GM19395 (cell line): ENCODE data around the gene GATA5.

Source experiments
- ATAC-seq: cut with Tn5 transposase; IDR thresholded peaks from one replicate; pipeline ENCODE4 v1.9.1; 2021; ENCODE audit warnings: mild to moderate bottlenecking, moderate library complexity; ENCODE audit not compliant: unreplicated experiment

Gene GATA5

DNA sequence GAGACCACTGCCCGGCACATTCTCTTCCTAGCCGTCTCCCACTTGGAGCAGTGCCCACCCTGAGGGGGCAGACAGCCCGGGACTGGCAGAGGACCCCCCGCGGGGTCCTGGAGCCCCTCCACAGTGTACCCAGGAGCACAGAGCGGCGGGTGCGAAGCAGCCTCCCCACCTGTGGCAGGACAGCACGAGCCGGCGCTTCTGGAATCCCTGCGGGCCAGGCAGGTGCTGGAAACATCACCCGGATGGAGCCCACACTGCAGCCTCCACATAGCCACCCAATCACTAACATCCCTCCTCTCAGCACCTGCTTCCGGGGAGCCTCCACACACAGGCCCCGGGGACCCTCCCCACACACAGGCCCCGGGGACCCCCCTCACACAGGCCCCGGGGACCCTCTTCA is 18.7 kb downstream of the GATA5 start:
- ATAC-seq, result no peak

DNA sequence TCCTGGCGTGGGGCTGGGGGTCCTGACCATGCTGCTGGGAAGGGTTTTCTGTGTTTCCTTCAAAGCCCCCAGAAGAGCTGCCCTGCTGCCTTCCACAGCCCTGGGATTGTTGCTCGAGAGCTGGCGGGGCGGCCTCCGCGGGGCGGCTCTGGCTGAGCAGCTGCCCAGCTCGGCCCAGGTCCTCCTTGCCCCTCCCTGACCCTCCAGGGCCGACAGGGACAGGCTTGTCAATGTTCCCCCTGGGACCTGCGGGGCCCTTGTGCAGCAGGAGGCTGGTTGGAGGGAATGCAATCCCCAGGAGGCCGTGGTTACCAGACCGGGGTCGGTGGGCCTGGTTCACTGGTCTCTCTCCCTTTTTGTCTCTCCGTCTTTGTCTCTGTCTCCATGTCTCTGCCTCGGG is 19.9 kb downstream of the GATA5 start:
- no peak for ATAC-seq

DNA sequence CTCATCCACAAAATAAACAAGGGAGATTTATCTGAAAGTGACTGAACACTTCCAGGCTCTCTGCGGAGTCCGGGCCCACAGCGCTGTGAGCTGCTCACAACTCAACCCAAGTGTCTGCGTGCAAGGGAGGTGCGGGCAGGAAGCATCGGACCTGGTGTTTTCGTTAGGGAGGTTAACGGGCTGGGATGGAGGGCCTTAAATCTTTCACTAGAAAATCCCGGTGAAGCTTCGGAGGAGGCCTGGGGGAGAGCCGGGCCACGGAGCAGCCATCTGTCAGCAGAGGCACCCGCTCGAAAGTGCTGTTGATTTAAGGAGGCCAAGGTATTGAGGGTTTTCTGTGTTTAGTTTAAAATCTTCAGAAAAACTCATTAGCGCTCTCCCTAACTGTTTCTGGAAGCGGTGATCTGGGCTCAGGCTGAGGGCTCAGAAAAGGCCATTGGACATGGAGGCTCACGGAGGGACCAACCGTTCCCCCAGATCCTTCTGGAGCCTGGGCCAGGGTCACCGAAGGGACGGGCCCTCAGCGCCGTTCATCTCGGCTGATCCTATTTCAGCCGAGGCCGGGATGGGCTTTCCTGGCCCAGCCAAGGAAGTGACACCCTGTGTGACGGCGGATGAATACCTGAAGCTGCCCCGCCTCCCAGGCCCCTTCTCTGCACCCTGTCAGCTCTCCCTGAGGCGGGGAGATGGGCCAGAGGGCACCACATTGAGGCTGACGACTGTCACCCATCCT is 20.7 kb downstream of the GATA5 start:
- no peak for ATAC-seq

DNA sequence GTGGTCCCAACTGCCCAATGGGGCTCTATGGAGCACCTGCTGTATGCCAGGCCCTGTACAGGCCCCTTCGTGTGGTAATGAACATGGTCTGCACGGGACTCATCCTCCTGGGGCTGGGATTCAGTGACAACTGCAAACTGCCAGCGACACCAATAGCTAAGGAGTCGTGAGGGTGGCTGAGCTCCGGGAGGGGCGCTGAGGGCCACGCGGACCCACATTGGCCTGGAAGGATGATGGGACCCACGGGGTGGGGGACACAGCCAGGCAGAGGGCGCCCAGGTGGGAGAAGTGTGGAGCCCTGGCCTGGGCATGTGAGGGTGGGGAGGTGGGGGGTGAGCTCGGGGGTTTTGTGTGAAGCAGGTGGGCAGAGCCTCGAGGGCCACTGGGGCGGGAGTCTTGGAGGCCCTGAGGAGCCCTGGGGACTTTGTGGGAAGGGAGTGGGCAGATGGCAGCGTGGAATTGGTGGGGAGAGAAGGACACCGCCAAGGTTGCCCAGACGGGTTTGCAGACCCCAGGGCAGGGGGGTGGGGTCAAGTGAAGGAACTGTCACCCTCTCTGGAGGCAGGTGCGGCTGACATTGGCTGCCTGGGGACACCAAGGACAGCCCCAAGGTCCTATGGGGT is 22.5 kb downstream of the GATA5 start:
- ATAC-seq, result no peak

DNA sequence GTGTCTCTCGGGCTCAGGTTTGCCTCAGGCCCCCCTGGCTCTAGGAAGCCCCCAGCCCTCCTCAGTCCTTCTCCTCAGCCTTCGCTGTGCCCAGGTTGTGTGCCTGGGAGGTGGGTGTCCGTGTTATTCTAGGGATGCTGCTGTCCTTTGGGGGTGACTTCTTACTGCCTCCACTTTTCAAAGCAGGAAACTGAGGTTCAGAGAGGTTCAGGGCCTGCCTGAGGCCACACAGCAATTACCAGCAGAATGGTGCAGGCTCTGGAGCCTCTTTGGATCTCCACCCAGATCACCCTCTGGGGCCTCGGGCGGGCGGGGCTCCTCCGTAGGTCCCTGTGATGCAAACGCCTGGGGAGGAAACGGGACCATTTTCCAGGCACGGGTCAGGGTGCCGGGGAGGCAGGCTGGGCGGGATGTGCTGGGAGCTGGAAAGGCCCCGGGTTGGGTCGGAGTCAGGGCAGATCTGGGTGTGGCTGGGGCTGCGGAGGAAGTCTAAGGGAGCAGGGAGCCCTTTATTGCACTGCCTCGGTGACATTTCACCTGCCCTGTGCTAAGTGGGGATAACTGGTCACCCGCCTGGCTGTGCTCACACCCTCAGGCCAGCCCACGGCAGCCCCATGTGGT is 23.2 kb downstream of the GATA5 start:
- no peak for ATAC-seq

DNA sequence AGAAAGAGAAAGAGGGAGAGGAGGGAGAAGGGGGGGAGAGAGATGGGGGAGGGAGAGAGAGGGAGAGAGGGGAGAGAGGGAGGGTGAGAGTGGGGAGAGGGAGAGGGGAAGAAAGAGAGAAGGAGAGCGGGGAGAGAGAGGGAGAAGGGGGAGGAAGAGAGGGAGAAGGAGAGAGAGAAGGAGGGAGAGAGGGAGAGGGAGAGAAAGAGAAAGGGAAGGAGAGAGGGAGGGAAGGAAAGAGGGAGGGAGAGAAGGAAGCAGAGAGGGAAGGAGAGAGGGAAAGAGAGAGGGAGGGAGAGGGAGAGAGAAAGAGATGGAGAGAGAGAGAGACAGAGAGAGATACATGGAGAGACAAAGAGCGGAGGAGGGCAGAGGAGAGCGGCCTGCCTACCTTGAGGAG is 23.8 kb downstream of the GATA5 start:
- no peak for ATAC-seq

DNA sequence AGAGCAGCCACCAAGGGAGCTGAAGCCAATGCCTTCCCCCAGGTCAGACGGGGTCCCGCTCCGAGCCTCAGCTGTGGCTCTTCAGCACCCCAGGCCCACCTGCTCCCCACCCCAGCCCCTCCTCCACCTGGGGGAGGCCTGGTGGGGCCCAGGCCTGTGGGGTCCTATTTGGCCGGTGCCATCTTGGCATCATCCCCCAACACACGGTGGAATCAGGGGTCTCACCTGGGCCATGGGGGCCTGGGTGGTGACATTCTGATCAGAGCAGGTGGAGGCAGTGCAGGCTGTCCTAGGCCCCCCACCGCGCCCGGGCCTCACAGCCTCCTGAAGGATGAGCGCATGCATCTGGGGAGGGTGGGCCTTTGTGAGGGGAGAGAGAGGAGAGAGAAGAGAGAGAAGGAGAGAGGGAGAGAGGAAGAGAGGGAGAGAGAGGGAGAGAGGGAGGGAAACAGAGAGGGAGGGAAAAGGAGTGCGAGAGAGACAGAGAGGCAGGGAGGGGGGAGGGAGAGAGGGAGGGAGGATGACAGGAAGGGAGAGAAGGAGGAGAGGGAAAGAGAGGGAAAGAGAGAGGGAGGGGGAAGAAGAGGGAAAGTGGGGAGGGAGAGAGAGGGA is 24.5 kb downstream of the GATA5 start:
- ATAC-seq, result no peak

DNA sequence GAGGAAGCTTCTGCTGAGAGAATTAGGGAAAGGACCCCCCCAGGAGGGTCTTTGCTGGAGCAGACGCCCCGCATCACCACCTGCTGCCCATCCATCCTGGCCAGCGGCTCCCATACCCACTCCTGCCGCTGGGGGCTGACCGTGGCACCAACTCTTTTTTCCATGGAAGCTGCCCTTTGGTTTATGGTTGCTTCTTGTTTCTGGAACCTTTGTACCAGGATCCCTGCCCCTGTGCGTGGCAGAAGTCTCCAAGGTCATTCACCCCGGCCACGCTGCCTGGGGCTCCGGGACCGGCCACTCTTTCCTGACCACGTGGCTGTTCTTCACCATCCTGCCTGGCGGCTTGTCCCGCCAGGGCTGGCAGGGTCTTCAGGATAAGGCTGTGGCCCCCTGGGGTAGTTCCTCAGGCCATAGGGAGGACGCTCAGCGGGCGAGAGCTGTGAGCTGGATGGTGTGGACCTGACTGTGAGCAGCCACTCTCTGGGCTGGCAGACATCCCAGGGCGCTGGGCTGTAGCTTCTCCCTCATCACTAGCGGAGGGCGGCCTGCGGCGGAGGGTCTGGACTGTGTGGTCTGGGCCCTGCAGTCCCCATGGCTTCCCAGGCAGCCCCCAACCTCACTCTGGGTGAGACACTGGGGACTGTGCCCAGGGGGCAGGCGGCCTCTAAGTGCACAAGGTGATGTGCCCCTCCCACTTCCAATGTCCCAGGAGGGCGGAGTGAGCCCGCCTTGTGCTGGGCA is 25.7 kb downstream of the GATA5 start:
- no peak for ATAC-seq

DNA sequence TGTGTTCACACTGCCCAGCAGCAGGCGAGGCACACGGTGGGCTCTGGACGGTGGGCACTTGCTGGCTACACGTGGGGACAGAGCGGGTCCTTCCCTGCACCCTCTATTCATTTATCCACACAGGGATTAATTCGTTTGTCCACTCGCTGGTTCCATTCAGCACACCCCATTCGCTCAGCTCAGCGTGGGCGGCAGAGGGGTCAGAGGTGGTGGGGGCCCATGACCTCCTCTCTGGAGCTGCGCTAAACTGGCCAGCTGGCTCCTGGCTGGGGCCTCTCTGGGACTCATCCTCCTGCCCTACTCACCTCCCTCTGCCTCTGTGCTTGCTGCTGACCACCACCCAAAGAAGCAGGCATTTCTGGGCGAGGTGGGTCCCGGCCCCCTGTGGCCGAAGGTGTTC is 27.0 kb downstream of the GATA5 start:
- ATAC-seq, result no peak

DNA sequence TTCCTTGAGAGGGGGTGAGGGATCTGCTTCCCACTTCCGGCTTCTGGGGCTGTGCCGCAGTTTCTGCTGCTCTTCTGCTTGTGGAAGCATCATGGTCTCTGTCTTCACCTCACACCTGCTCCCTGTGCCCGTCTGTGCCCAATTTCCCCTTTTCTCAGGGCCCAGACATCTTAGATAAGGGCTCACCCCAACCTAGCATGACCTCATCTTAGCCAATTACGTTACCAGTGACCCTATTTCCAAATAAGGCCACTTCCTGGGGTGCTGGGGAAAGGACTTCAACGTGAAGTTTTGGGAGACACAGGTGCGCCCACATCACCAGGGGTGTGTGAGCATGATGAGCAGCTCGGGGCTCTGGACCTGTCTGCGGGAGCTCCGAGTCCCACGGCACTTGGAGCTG is 27.8 kb downstream of the GATA5 start:
- ATAC-seq, result no peak

DNA sequence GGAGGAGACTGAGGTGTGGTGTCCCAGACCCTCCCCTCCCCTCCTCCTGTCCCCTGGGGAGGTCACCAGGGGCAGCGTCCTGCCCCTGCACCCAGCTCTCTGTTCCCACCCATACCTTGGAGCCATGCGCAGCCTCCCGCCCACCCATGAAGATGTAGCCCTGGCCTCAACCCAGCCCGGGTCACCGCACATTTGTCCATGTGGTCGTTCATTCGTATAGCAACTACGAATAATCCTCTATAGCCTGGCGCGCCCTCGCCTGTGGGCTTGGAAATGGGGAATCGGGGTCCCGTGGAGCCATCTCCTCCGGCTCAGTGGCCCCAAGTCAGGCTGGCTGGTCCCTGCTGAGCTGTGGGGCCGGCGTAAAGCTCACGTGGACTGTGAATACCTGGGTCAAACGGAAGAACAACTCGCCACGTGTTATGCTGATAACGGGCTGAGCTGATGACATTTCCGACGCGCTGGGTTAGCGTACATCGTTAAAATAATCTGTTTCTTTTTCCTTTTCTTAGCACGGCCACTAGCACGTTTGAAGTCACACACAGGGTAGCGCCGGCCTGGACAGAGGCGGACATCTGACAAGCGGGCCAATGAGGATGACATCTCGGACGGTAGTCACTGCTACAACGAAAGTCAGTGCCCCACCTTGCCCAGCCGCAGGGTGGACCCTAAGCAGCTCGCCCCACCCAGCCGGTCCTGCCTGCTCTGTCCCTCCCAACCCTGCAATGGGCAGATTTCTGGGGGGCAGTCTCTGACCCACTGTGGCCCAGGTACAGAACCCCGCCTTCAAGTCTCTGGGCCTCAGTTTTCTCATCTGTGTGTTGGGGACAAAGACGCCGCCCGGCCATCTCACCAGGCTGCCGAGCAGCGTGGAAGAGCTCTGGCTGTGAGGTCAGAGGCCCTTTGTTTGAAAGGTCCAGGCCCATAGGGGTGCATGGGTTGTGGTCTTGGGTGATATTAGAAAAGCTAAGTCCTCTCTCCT is 28.6 kb downstream of the GATA5 start:
- ATAC-seq, result no peak

DNA sequence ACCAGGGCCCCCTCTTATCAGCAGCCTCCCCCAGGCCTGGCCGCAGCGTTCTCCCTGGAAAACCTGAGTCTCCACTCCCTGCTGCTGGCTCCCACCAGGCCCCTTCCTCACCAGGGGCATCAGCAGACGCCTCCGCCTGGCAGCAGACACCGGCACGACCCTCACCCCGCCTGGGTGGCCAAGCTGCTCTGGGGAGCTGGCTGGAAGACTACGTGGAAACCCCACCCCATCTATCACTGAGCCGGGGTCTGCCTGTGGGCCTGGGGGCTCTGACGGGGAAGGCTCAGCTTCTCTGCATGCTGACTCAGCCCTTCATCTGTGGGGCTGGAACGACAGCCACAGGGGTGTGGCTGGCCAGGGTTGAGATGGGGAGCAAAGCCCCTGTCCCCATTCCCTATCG is 29.3 kb downstream of the GATA5 start:
- ATAC-seq, result no peak

DNA sequence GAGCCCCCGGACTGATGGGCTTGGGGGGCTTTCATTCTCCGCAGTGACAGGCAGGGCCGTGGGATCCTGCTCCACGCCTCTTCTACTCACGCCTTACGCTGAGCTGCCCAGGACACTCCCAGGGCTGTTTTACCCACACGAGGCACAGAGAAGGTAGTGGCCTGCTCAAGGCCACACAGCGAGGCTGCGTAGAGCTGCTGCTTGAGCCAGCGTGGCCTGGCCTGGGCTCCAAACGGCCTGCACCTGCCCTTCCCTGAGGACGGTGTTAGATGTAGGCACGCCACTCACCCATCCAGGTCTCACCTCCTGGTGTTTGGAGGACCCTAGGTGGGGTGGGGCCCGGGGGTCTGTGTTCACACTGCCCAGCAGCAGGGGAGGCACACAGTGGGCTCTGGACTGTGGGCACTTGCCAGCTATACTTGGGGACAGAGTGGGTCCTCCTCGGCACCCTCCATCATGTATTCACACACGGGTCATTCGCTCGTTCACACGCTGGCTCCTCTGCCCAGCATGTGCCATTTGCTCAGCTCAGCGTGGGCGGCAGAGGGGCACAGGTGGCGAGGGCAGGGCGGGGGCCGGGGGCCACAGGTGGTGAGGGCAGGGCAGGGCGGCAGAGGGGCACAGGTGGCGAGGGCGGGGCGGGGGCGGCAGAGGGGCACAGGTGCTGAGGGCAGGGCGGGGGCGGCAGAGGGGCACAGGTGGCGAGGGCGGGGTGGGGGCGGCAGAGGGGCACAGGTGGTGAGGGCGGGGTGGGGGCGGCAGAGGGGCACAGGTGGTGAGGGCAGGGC is 30.0 kb downstream of the GATA5 start:
- no peak for ATAC-seq

DNA sequence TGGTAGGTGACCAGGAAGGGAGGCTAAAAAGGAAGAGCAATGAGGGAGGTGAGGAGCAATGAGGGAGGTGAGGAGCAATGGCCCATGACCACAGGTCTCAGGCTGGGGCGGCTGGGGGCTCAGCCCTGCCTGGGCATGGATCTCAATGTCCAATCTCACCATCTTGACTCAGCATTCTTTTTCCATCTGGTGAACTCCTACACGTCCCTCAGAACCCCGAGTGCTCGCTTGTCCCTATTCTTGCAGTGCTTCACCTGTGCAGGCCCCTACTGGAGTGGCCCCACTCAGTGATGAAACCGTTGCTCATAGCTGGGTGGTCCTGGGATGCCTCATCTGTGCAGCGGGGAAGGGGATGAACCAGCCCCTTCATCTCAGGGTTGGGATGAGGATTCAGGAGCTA is 31.5 kb downstream of the GATA5 start:
- no peak for ATAC-seq

DNA sequence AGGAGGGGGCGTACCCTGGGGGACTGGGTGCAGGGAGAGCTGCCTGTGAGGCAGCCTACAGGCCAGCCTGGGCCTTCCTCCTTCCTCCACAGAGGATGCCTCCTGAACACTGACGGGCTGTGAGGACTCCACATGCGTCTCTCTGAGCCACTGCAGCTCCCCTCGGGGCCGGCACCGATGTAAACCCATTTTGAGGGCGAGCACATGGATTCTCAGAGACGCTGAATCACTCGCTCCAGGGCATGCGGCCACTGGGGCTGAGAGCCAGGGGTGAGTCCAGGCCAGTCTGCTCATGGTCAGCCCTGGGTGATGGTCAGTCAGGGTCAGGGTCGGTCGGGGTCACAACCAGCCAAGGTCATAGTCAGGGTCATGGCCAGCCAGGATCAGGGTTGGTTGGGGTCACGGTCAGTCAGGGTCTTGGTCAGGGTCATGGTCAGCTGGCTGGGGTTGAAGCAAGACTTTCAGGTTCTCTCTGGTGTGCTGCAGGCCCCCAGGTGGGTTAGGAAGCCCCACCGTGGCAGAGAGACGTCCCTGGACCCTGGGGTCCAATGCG is 33.7 kb downstream of the GATA5 start:
- no peak for ATAC-seq

DNA sequence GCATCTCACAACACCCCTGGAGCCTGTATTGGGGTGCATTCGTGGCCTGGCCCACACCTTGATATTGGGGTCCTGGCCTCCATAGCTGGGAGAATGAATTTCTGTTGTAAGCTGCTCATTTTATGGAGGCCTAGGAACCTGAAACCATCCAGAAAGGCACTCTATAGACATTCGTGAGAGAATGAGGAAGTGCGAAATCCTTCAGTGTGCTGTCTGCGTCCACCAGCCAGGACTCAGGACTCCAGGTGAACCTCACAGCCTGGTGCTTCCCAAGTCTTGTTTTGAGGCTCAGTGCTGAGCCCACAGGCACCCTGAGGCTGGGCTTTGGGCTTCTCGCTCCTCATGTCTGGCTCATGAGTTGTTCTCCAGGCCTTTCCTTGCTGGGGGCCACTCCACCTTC is 36.6 kb downstream of the GATA5 start:
- ATAC-seq, result no peak

DNA sequence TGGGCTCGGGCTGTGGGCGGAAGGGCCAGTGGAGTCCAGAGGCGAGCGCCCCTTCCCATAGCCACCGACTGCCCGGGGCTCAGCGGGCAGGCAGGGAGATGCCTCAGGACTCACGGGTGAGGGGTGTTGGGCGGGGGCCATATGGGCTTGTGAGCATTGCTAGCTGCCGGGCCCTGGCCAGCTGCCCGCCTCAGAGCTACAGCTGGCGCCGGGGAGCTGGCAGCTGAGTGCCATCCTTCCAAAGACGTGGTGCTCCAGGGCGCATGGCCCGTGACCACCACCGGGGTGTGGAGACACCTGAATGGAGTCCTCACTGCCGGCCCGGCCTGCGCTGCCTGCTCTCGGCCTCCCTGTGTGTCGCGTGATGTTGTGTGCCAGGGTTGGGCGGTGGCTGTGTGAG is 37.9 kb downstream of the GATA5 start:
- ATAC-seq, result no peak

DNA sequence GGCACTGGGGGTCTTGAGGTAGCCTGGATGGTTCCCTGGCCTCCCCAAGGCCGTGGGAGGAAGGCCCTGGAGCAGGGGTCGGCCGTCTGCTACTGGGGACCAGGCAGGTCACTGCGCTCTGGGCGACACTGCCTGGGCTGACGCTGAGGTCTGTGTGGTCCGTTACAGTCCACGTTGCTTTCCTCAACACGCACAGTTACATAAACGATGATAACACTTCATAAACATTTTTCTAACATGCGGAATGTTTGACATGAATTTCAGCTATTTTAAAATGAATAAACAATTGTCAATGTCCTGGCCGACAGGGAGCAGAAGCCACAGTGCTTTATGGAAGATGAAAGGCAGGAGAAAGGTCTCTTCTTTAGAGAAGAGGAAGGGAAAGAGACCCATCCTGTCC is 38.3 kb downstream of the GATA5 start:
- ATAC-seq, result no peak

DNA sequence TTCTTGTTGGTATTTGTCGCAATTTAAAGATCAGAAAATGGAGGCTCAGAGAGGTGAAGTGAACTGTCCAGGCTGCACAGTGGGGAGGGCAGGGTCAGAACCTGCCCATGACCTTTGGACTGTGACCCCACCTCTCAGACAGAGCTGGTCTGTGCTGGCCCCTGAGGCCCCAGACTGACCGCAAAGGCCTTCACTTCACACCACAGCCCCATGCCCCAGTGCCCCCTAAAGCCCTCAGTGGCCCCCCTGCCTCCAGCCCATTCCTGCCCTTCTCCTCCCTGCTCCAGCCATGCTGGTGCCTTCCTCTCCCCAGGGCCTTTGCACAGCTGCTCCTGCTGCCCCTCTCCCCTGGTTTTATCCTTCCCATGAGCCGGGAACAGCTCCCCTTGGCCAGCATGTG is 39.1 kb downstream of the GATA5 start:
- ATAC-seq, result no peak
